IPS DF 4.7 (cell line): Measurements from ENCODE around the gene CD244.
"Not testable (repeated sequence)": the region's sequence is repeated elsewhere in the genome, so short reads cannot be mapped to it uniquely, and the experiment has no call there.

Experiments
- DNase-seq: peaks from one replicate; pipeline ENCODE4 v3.0.0-alpha.2; 2013; ENCODE audit warnings: low spot score; ENCODE audit errors: extremely low read depth

Gene CD244

GRCh38 chr1:160879056-160879455 lies 16.4 kb upstream of the CD244 start:
- no peak for DNase-seq

DNA sequence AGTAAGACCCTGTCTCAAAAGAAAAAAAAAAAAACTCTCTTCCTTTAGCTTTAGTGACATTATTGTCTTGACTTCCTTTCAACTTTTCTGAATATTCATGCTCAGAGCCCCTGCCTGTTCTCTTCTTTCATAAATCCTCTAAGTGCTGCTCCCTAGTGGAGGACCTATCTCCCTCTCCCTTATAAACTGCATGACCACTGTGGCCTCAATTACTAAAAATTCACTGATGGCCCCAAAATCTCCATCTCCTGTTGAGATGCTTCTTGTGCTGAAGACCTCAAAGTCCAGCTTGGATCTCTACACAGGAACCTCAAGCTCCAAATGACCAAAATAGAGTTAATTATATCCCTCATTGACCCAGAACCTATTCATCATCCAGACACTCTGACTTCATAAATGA lies 14.5 kb upstream of the CD244 start:
- DNase-seq = no peak

- DNase-seq = no peak
Observed at GRCh38 chr1:160876311-160876710, 13.6 kb upstream of the CD244 start.

DNA sequence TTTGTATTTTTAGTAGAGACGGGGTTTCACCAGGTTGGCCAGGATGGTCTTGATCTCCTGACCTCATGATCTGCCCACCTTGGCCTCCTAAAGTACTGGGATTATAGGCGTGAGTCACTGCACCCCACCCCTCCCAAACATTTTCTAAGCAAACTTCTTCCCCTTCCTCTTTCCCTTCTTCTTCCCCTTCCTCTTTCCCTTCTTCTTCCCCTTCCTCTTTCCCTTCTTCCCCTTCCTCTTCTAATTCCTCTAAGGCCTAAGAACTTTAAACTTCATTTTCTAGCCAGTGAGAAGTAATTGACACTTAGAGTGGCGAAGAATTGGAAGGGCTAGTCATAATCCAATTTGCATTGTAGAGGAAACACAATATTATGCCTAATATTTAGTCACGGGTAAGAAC lies 12.9 kb upstream of the CD244 start:
- not testable (repeated sequence) for DNase-seq

GRCh38 chr1:160874935-160875334 lies 12.2 kb upstream of the CD244 start:
- DNase-seq = no peak

- no peak for DNase-seq
Observed at GRCh38 chr1:160868141-160868540, 5.5 kb upstream of the CD244 start.

DNA sequence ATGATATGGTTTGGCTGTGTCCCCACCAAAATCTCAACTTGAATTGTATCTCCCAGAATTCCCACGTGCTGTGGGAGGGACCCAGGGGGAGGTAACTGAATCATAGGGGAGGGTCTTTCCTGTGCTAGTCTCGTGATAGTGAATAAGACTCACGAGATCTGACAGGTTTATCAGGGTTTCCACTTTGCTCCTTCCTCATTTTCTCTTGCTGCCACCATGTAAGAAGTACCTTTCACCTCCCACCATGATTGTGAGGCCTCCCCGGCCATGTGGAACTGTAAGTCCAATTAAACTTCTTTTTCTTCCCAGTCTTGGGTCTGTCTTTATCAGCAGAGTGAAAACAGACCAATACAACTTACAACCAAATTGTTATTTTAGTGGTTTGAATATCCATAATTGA lies 5.0 kb upstream of the CD244 start:
- DNase-seq = not testable (repeated sequence)

GRCh38 chr1:160866695-160867260 lies 4.1 kb upstream of the CD244 start:
- no peak for DNase-seq

GRCh38 chr1:160866001-160866694 lies 3.5 kb upstream of the CD244 start:
- no peak for DNase-seq

- no peak for DNase-seq
Observed at GRCh38 chr1:160865337-160865736, 2.6 kb upstream of the CD244 start.

DNA sequence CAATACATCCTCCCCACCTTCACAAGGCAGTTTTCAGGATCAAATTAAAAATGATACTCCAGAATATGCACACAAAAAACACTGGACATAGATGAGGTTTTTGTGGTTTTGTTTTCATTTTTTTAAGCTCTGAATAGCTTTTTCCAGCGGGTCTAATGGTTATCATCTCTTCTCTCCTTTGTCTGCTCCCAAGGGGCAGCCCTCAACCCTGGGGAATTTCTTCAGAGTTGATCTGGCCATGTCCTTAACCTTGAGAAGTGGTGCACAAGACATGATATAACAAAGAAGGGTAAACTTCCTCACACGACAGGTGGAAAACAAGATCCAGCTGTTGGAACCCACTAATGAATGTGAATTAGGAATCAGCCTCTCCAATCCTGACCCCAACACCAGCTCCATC lies 1.5 kb upstream of the CD244 start:
- DNase-seq = no peak

DNA sequence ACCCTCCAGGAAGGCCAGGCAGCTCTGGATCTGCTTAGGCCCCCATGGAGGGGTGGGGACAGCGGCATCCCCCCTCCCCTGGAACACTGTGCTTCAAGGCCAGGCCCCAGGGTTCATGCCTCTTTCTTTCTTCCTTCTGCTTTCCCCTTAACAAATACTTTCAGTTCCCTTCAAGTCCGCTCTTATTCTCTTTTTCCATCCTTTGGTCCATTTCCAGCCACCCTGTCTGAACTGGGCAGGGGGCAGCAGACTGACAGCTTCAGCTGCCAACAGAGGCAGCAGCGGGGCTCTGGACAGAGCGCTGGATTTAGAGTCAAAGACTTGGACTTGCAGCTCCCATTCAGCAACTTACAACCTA lies 1.1 kb upstream of the CD244 start:
- DNase-seq = no peak

DNA sequence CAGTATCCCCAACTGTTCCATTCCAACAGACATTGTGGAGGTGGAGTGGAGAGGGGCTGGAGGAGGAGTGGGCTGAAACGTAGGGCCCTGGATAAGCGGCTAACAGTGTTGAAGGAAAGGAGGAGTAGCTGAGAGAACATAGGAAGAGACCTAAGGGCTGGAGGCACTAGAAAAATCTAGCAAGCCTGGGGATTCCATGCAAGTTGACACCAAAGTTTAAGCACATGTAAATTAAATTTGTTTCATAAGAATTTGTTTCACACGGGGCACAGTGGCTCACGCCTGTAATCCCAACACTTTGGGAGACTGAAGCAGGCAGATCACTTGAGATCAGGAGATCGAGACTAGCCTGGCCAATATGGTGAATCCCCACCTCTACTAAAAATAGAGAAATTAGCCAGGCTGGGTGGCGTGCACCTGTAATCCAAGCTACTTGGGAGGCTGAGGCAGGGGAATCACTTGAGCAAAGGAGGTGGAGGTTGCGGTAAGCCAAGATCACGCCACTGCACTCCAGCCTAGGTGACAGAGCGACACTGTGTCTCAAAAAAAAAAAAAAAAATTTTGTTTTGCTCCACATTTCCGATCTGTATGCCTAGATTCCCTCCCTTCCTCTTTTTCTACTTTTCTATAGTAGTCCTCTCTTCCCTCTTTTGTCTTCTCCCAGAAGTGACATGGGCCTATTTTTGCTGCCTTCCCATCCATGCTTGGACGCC lies 530 bp upstream of the CD244 start:
- DNase-seq = no peak

DNA sequence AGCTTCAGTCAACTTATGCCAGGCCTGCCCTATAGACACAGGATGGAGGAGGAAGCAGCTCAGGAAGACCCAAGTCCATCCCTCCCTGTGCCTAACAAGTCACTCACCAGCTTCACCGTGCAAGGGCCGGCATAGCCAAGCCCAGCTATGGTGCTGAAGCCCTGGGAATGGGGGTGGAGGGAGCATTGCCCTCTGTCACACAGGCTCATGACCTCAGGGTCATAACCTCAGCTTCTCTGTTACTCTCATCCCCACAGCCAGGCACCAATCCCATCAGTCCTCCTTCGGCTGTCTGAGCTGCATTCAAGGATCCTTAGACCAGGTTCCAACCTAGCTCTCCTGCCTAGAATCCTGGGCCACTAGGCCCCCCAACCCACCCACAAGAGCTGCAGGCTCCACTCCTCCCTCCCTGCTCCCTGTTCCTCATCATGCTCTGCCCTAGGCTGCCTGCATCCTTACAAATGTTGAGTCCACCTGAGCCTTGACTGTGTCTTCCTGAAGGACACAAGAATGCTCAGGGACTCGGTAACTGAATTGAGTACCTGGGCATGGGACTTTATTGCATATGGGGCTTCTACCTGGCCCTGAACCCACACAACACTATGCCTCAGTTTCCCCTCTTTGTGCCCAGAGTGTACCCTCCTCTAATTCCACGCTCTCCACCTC lies 1.7 kb downstream of the CD244 start:
- no peak for DNase-seq

DNA sequence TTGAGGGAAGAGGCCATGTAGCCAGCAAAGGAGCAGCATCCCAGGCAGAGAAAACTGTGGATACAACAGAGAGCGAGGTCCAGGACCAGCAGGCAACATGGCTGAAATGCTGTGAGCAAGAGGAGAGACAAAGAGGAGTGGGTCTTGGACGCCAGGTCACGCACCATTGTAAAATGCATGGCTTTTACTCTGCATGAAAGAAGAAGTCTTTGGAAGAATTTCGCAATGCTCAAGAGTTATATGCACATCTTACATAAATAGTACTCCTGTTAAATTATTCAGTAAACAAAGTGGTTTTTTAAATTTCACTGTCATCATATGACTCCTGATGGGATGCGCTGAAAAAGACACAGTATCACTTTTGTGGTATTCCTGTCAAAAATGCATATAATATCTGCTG lies 3.5 kb downstream of the CD244 start:
- DNase-seq = no peak

DNA sequence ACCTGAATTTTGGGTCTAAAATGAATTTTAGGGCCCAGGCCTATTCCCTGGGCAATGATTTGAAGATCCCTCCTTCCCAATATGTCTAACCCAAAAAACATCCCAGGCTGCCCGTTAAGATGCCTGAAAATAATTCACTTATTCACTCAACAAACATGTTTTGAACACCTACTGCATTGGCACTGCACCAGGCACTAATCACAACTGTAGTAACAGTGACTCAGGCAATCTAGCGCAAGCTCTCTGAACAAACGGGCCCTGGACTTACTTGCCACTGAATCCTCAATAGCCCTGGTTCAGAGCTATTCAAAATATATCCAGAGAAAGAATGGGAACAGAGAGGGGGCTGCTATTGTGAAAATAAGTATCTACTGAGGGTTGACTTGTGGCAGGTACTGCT lies 4.2 kb downstream of the CD244 start:
- DNase-seq = no peak

GRCh38 chr1:160858097-160858496 lies 4.6 kb downstream of the CD244 start:
- DNase-seq = no peak

- DNase-seq = no peak
Observed at GRCh38 chr1:160855181-160855981, 7.3 kb downstream of the CD244 start.

GRCh38 chr1:160853754-160854153 lies 8.9 kb downstream of the CD244 start:
- DNase-seq = no peak

DNA sequence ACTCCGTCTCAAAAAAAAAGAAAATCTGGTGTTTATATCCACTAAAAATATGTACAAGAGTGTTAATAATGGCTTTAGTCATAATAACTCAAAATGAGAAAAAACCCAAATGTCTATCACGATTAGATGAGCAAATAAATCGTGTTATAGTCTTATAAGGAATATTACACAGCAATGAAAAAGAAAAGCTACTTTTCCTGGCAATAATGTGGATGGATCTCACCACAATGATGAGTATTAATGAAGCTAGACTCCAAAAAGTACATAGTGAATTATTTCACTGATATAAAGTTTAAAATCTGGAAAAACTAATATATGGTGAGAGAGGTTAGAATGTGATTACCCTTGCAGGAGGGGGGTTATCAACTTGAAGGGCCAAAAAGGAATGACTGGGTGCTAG lies 9.7 kb downstream of the CD244 start:
- DNase-seq = no peak

GRCh38 chr1:160850993-160851392 lies 11.7 kb downstream of the CD244 start:
- DNase-seq = no peak

GRCh38 chr1:160850541-160850940 lies 12.1 kb downstream of the CD244 start:
- no peak for DNase-seq
